Activated naive CD4-positive, alpha-beta T cell treated with anti-CD3 and anti-CD28 coated beads for 36 hours (primary cell): ENCODE results near the gene KIR2DL3. TPM values are rescaled to one million over a fixed set of nuclear protein-coding genes. Genes with fewer than 3 reads are reported as not detected.
"Not testable (repeated sequence)": the region's sequence is repeated elsewhere in the genome, so short reads cannot be mapped to it uniquely, and the experiment has no call there.

ENCODE experiments used
- CTCF ChIA-PET: fragments of 350-600 bp; sonication (Branson Sonifier 250); formaldehyde crosslinking; loops from one replicate; lab custom pipeline; 2021; ENCODE audit warnings: antibody characterized with exemption; lab: Charles Lee
- DNase-seq: peaks from one replicate; pipeline ENCODE4 v3.0.0-alpha.2; 2020
- H3K27ac Mint-ChIP-seq: one replicate; pipeline ENCODE4 v1.8.0; 2021; ENCODE audit warnings: mild to moderate bottlenecking, mixed read lengths
- H3K27me3 Mint-ChIP-seq: one replicate; pipeline ENCODE4 v1.8.0; 2021; ENCODE audit warnings: low read depth, mixed read lengths
- H3K36me3 Mint-ChIP-seq: one replicate; pipeline ENCODE4 v1.8.0; 2021; ENCODE audit warnings: low read depth, mixed read lengths
- H3K4me1 Mint-ChIP-seq: one replicate; pipeline ENCODE4 v1.8.0; 2021; ENCODE audit warnings: low read depth, mixed read lengths
- H3K4me3 Mint-ChIP-seq: one replicate; pipeline ENCODE4 v1.8.0; 2021; ENCODE audit warnings: mild to moderate bottlenecking, moderate library complexity, mixed read lengths
- H3K9me3 Mint-ChIP-seq: one replicate; pipeline ENCODE4 v1.8.0; 2021; ENCODE audit warnings: mixed read lengths
- intact Hi-C: fragments of 100-400 bp; cut with micrococcal nuclease; formaldehyde crosslinking; loops from one replicate; pipeline ENCODE4 v1.15.1; 2023
- total RNA-seq, 2 experiments: library from RNA; stranded (reverse); gene quantifications; one replicate each; pipeline ENCODE4 v1.2.3, GENCODE V29; 2021

The KIR2DL3 gene
- total RNA-seq, 2 experiments from 2014 or later = not detected

DNA sequence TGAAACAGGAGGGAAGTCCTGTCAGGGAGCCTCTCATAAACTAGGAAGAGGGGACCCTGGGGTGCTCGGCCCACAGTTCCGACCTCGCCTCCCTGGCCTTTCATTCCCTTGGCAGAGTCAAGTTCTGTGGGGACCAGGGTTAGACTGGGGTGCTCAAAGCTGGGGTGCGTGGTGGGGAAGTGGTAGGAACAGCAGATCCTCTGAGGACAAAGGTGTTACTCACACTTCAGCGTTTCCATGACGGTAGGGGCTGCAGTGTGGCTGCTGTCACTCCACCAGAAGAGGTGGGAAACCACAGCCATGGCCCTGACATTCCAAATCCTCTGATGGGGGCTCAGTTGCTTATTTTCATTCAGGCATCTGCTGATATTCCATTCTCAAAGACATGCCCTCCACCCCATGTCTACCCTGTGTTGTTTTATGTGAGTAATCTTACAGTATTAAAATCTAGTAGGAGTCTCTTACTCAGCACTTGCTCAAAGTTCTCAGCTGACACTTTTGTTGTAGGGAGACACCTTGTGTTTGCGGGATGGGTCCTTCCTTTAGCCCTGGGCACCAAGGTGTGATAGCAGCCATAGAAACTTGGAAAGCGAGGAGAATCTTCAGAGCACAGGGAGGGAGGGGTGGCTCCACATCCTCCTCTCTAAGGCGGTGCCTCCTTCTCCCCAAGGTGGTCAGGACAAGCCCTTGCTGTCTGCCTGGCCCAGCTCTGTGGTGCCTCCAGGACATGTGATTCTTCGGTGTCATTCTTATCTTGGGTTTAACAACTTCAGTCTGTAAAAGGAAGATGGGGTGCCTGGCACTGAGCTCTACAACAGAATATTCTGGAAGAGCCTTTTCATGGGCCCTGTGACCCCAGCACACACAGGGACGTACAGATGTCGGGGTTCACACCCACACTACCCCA is 18.1 kb downstream of the KIR2DL3 start:
- H3K36me3 Mint-ChIP-seq, intact Hi-C loops, H3K27ac Mint-ChIP-seq, H3K4me3 Mint-ChIP-seq, H3K4me1 Mint-ChIP-seq, H3K9me3 Mint-ChIP-seq, DNase-seq, H3K27me3 Mint-ChIP-seq, CTCF ChIA-PET: not testable (repeated sequence)

DNA sequence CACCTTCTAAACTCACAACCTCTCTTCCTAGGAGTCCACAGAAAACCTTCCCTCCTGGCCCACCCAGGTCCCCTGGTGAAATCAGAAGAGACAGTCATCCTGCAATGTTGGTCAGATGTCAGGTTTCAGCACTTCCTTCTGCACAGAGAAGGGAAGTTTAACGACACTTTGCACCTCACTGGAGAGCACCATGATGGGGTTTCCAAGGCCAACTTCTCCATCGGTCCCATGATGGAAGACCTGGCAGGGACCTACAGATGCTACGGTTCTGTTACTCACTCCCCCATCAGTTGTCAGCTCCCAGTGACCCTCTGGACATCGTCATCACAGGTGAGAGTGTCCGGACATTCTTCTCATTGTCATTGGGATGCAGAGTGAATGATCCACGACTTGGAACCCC is 20.3 kb downstream of the KIR2DL3 start:
- H3K27ac Mint-ChIP-seq, intact Hi-C loops, DNase-seq, H3K36me3 Mint-ChIP-seq, H3K9me3 Mint-ChIP-seq, CTCF ChIA-PET, H3K27me3 Mint-ChIP-seq, H3K4me3 Mint-ChIP-seq, H3K4me1 Mint-ChIP-seq: not testable (repeated sequence)

DNA sequence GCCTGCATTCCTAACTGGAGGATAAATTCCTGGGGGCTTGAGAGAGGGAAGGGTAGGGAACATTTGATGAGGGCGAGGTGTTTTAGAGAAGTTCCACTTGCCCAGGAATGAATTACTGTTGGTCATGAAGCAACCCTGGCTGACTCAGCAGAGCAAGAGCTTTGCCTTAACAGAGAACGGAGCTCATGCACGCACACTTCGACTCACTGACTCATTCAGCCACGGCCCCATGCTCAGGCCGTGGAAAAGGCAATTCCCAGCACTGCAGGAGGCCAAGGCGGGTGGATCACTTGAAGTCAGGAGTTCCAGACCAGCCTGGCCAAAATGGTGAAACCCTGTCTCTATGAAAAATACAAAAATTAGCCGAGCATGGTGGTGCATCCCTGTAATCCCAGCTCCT is 25.9 kb downstream of the KIR2DL3 start:
- H3K27ac Mint-ChIP-seq, H3K4me1 Mint-ChIP-seq, CTCF ChIA-PET, H3K4me3 Mint-ChIP-seq, intact Hi-C loops, H3K9me3 Mint-ChIP-seq, H3K36me3 Mint-ChIP-seq, DNase-seq, H3K27me3 Mint-ChIP-seq: not testable (repeated sequence)

DNA sequence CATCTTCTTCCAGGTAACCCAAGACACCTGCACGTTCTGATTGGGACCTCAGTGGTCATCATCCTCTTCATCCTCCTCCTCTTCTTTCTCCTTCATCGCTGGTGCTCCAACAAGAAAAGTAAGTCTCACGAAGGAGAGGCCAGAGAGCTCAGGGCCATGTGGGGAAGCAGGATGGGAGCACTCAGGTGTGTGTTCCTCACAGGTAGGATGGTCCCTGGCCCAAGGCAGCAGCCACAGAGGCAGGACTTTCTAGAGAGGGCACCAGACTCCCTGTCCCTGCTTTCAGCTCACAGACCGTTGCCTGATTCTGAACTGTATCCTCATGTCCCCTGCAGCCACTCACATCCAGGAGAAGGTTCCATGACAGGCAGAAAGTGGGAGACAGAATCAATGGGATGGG is 28.2 kb downstream of the KIR2DL3 start:
- CTCF ChIA-PET, H3K27me3 Mint-ChIP-seq, DNase-seq, H3K4me1 Mint-ChIP-seq, H3K4me3 Mint-ChIP-seq, H3K27ac Mint-ChIP-seq, H3K9me3 Mint-ChIP-seq, intact Hi-C loops, H3K36me3 Mint-ChIP-seq: not testable (repeated sequence)

DNA sequence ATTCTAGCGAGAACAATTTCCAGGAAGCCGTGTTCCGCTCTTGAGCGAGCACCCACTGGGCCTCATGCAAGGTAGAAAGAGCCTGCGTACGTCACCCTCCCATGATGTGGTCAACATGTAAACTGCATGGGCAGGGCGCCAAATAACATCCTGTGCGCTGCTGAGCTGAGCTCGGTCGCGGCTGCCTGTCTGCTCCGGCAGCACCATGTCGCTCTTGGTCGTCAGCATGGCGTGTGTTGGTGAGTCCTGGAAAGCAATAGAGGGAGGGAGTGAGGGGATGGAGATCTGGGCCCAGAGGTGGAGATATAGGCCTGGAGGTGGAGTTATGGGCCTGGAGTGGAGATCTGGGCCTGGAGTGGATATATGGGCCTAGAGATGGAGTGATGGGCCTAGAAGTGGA is 31.3 kb downstream of the KIR2DL3 start, which contains the start of gene KIR2DL1:
Gene KIR2DL1 (plus strand): TSS at position 148 of the 400 bp plus-strand sequence. CDS start 58 bp downstream, at position 206.
- CTCF ChIA-PET, H3K4me1 Mint-ChIP-seq, H3K4me3 Mint-ChIP-seq, H3K9me3 Mint-ChIP-seq, H3K36me3 Mint-ChIP-seq, intact Hi-C loops, H3K27ac Mint-ChIP-seq, H3K27me3 Mint-ChIP-seq, DNase-seq: not testable (repeated sequence)

DNA sequence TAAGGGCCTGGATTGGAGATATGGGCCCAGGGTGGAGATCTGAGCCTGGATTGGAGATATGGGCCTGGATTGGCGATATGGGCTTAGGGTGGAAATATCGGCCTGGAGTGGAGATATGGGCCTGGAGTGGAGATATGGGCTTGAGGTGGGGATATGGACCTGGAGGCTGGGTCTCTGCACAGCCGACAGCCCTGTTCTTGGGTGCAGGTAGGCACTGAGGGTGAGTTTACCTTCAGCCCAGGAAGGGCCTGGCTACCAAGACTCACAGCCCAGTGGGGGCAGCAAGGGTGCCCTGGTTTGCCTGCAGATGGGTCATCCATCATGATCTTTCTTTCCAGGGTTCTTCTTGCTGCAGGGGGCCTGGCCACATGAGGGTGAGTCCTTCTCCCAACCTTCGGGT is 32.2 kb downstream of the KIR2DL3 start:
- CTCF ChIA-PET, H3K9me3 Mint-ChIP-seq, H3K27ac Mint-ChIP-seq, H3K27me3 Mint-ChIP-seq, H3K4me3 Mint-ChIP-seq, intact Hi-C loops, DNase-seq, H3K4me1 Mint-ChIP-seq, H3K36me3 Mint-ChIP-seq: not testable (repeated sequence)

DNA sequence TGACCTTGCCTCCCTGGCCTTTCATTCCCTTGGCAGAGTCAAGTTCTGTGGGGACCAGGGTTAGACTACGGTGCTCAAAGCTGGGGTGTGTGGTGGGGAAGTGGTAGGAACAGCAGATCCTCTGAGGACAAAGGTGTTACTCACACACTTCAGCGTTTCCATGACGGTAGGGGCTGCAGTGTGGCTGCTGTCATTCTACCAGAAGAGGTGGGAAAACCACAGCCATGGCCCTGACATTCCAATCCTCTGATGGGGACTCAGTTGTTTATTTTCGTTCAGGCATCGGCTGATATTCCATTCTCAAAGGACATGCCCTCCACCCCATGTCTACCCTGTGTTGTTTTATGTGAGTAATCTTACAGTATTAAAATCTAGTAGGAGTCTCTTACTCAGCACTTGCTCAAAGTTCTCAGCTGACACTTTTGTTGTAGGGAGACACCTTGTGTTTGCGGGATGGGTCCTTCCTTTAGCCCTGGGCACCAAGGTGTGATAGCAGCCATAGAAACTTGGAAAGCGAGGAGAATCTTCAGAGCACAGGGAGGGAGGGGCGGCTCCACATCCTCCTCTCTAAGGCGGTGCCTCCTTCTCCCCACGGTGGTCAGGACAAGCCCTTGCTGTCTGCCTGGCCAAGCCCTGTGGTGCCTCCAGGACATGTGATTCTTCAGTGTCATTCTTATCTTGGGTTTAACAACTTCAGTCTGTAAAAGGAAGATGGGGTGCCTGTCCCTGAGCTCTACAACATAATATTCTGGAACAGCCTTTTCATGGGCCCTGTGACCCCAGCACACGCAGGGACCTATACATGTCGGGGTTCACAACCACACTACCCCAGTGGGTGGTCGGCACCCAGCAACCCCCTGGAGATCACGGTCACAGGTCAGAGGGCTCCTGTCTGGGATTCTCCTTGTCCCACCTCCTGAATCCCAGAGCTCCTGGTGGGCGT is 33.0 kb downstream of the KIR2DL3 start:
- H3K4me3 Mint-ChIP-seq = not testable (repeated sequence)

DNA sequence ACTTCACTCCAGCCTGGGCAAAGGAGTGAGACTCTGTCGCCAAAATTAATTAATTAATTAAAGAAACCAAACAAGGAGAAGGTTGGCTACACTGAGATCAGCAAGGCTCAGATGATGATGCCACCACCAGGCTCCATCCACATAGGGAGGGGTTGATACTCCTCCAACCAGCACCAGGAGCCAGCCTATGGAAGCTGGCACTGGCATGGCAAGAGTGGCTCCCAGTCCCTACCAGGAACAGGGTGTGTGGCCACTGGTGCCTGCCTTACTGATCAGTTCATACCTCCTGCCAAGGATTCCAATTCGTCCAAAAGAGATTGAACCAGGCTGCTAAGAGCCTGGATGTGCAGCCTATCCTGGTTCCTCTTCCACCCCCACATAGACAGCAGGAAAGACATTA is 34.4 kb downstream of the KIR2DL3 start:
- H3K4me3 Mint-ChIP-seq, CTCF ChIA-PET, H3K27me3 Mint-ChIP-seq: not testable (repeated sequence)

More for the DNA sequence above, 33.0 kb downstream of the KIR2DL3 start:
- H3K27ac Mint-ChIP-seq, H3K36me3 Mint-ChIP-seq, H3K4me1 Mint-ChIP-seq, CTCF ChIA-PET, H3K27me3 Mint-ChIP-seq, H3K9me3 Mint-ChIP-seq, intact Hi-C loops, DNase-seq: not testable (repeated sequence)

DNA sequence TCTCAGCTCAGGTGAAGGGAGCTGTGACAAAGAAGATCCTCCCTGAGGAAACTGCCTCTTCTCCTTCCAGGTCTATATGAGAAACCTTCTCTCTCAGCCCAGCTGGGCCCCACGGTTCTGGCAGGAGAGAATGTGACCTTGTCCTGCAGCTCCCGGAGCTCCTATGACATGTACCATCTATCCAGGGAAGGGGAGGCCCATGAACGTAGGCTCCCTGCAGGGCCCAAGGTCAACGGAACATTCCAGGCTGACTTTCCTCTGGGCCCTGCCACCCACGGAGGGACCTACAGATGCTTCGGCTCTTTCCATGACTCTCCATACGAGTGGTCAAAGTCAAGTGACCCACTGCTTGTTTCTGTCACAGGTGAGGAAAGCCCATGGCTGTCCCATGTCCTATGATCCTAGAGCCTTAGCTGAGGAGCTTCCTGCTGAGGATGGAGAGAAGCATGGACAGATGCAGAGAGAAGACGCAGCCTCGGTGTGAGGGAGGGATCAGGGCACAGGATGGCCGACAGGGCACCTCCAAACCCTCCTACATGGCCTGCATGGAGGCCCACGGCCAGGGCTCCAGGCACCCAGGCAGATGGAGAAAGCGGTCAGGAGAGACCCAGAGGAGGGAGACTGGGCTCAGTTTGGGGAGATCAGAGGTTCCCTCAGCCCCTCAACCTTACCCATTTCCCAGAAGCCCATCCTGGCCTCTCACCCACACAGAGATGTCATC is 36.9 kb downstream of the KIR2DL3 start:
- H3K36me3 Mint-ChIP-seq, H3K4me1 Mint-ChIP-seq, H3K9me3 Mint-ChIP-seq, intact Hi-C loops, DNase-seq, H3K27ac Mint-ChIP-seq, H3K4me3 Mint-ChIP-seq, CTCF ChIA-PET, H3K27me3 Mint-ChIP-seq: not testable (repeated sequence)

More for the DNA sequence above, 34.4 kb downstream of the KIR2DL3 start:
- intact Hi-C loops, H3K36me3 Mint-ChIP-seq, H3K27ac Mint-ChIP-seq, H3K9me3 Mint-ChIP-seq, DNase-seq, H3K4me1 Mint-ChIP-seq: not testable (repeated sequence)

DNA sequence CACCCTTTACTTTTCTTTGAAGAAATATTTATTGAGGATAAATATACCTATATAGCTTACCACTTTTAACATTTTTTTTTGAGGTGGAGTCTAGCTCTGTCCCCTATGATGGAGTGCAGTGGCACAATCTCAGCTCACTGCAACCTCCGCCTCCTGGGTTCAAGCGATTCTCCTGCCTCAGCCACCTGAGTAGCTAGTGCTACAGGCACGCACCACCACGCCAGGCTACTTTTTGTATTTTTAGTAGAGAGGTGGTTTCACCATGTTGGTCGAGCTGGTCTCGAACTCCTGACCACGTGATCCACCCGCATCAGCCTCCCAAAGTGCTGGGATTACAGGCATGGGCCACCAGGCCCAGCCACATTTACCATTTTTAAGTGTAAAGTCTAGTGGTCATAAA is 37.5 kb downstream of the KIR2DL3 start:
- H3K27me3 Mint-ChIP-seq, H3K27ac Mint-ChIP-seq, CTCF ChIA-PET, intact Hi-C loops, H3K9me3 Mint-ChIP-seq, DNase-seq, H3K36me3 Mint-ChIP-seq, H3K4me1 Mint-ChIP-seq, H3K4me3 Mint-ChIP-seq: not testable (repeated sequence)

DNA sequence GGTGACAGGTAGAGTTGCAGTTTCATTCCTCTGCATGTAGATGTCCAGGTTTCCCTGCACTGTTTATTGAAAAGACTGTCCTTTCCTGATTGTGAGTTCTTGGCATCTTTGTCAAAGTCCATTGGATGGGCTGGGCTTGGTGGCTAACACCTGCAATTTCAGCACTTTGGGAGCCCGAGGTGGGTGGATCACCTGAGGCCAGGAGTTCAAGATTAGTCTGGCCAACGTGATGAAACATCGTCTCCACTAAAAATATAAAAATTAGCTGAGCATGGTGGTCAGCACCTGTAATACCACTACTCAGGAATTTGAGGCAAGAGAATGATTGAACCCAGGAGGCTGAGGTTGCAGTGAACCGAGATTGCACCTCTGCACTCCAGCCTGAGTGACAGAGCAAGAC is 39.5 kb downstream of the KIR2DL3 start:
- H3K36me3 Mint-ChIP-seq, H3K4me3 Mint-ChIP-seq, H3K9me3 Mint-ChIP-seq, H3K27ac Mint-ChIP-seq, H3K4me1 Mint-ChIP-seq, H3K27me3 Mint-ChIP-seq, DNase-seq, intact Hi-C loops: not testable (repeated sequence)
- CTCF ChIA-PET = interaction anchor here (0.6 kb wide), 1 partner anchor 28 kb away, joined by 3 read pairs; no protein-coding TSS in a partner anchor

DNA sequence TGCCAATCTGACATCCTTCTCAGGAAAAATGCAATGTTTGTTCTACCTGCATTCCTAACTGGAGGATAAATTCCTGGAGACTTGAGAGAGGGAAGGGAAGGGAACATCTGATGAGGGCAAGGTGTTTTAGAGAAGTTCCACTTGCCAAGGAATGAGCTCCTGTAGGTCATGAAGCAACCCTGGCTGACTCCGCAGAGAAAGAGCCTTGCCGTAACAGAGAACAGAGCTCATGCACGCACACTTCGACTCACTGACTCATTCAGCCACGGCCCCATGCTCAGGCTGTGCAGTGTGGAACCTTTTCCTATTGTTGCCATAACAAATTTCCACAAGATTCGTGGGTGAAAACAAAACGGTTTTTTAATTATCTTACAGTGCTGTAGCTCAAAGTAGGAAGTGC is 40.6 kb downstream of the KIR2DL3 start:
- CTCF ChIA-PET, H3K36me3 Mint-ChIP-seq, H3K4me1 Mint-ChIP-seq, H3K27ac Mint-ChIP-seq, H3K9me3 Mint-ChIP-seq, H3K4me3 Mint-ChIP-seq, DNase-seq, intact Hi-C loops: not testable (repeated sequence)
- peaks cover 13% of the 10 kb centered on the region for H3K27me3 Mint-ChIP-seq
